ENCODE results near the gene ZNF438. TPM values are rescaled to one million over a fixed set of nuclear protein-coding genes. Genes with fewer than 3 reads are reported as not detected.

The ZNF438 gene
- total RNA-seq, 1 experiment from 2014 or later = 8.4 TPM

- H3K27ac Mint-ChIP-seq (ENCODE audit: low read depth, unreplicated experiment) = peak overlapping the region; percentile 16
- no peaks in the 10 kb centered on the region for H3K27me3 Mint-ChIP-seq (ENCODE audit: insufficient read depth, unreplicated experiment)
- H3K4me1 Mint-ChIP-seq (ENCODE audit: insufficient read depth, unreplicated experiment) = no peaks in the 10 kb centered on the region
- H3K4me3 Mint-ChIP-seq (ENCODE audit: unreplicated experiment) = no peak overlapping the region
- H3K36me3 Mint-ChIP-seq (ENCODE audit: insufficient read depth, unreplicated experiment) = peaks cover 6% of the 10 kb centered on the region
- intact Hi-C loops (cut with micrococcal nuclease) = no loop called here
- no peak for TF ChIP-seq CTCF (IDR thresholded peaks at IDR 0.05; ENCODE audit: unreplicated experiment)
- POLR2A ChIA-PET = no interaction called here
- no peaks in the 10 kb centered on the region for H3K9me3 Mint-ChIP-seq (ENCODE audit: unreplicated experiment)
- no TSS peak for BruUV-seq (replicated peaks)
- DNase-seq (ENCODE audit: unreplicated experiment) = no peak
- CTCF ChIA-PET = interaction anchor here (0.7 kb wide), 1 partner anchor 733 kb away, joined by 4 read pairs; no protein-coding TSS in a partner anchor
These were observed 32.7 kb upstream of the ZNF438 start for GRCh38 chr10:31064348-31064747.

- TF ChIP-seq CTCF (IDR thresholded peaks at IDR 0.05; ENCODE audit: unreplicated experiment) = no peak
- Mint-ChIP-seq H3K4me3 (ENCODE audit: unreplicated experiment) (no peak overlapping the region), H3K27me3 (ENCODE audit: insufficient read depth, unreplicated experiment) (no peaks in the 10 kb centered on the region), H3K27ac (ENCODE audit: low read depth, unreplicated experiment) (no peak overlapping the region), H3K4me1 (ENCODE audit: insufficient read depth, unreplicated experiment) (no peaks in the 10 kb centered on the region), H3K9me3 (ENCODE audit: unreplicated experiment) (no peaks in the 10 kb centered on the region), H3K36me3 (ENCODE audit: insufficient read depth, unreplicated experiment) (peaks cover under 1% of the 10 kb centered on the region)
- no TSS peak for BruUV-seq (replicated peaks)
- ChIA-PET CTCF (interaction anchor here (0.7 kb wide), 1 partner anchor 733 kb away, joined by 4 read pairs; no protein-coding TSS in a partner anchor), POLR2A (no interaction called here)
- intact Hi-C loops (cut with micrococcal nuclease) = no loop called here
- no peak for DNase-seq (ENCODE audit: unreplicated experiment)
These were observed 32.2 kb upstream of the ZNF438 start for GRCh38 chr10:31063841-31064240.

GRCh38 chr10:31062856-31063255 is 31.2 kb upstream of the ZNF438 start:
- Mint-ChIP-seq H3K4me3 (ENCODE audit: unreplicated experiment) (no peak overlapping the region), H3K27me3 (ENCODE audit: insufficient read depth, unreplicated experiment) (no peaks in the 10 kb centered on the region), H3K27ac (ENCODE audit: low read depth, unreplicated experiment) (no peak overlapping the region), H3K4me1 (ENCODE audit: insufficient read depth, unreplicated experiment) (no peaks in the 10 kb centered on the region), H3K9me3 (ENCODE audit: unreplicated experiment) (no peaks in the 10 kb centered on the region), H3K36me3 (ENCODE audit: insufficient read depth, unreplicated experiment) (no peaks in the 10 kb centered on the region)
- ChIA-PET POLR2A (no interaction called here), CTCF (no interaction called here)
- no peak for TF ChIP-seq CTCF (IDR thresholded peaks at IDR 0.05; ENCODE audit: unreplicated experiment)
- BruUV-seq (replicated peaks) = no TSS peak
- intact Hi-C loops (cut with micrococcal nuclease) = no loop called here
- DNase-seq (ENCODE audit: unreplicated experiment) = no peak

- ChIA-PET POLR2A (no interaction called here), CTCF (no interaction called here)
- no peak for TF ChIP-seq CTCF (IDR thresholded peaks at IDR 0.05; ENCODE audit: unreplicated experiment)
These were observed 30.3 kb upstream of the ZNF438 start for GRCh38 chr10:31061941-31062340.

More at GRCh38 chr10:31061941-31062340, 30.3 kb upstream of the ZNF438 start:
- Mint-ChIP-seq H3K36me3 (ENCODE audit: insufficient read depth, unreplicated experiment) (no peaks in the 10 kb centered on the region), H3K27me3 (ENCODE audit: insufficient read depth, unreplicated experiment) (no peaks in the 10 kb centered on the region), H3K9me3 (ENCODE audit: unreplicated experiment) (no peaks in the 10 kb centered on the region), H3K27ac (ENCODE audit: low read depth, unreplicated experiment) (no peak overlapping the region), H3K4me3 (ENCODE audit: unreplicated experiment) (no peak overlapping the region), H3K4me1 (ENCODE audit: insufficient read depth, unreplicated experiment) (no peaks in the 10 kb centered on the region)
- no peak for DNase-seq (ENCODE audit: unreplicated experiment)
- intact Hi-C loops (cut with micrococcal nuclease) = no loop called here
- BruUV-seq (replicated peaks) = no TSS peak
